Stomach (tissue), 9 donors: ENCODE data around the gene USP21. TPM values are rescaled to one million over a fixed set of nuclear protein-coding genes. Genes with fewer than 3 reads are reported as not detected.

Experiments
- DNase-seq, 2 donors: peaks; one replicate each; pipeline versions ENCODE4 v3.0.0 to v3.0.0-alpha.2; 2013 to 2019
- H3K27ac ChIP-seq, 5 donors: fragments of 200-600 bp in 4 of 5; sonication (generic) in 4 of 5; one replicate each; pipeline ENCODE4 v1.5.1; 2013 to 2019; ENCODE audit warnings: mild to moderate bottlenecking in 1 of 5, moderate library complexity in 1 of 5
- H3K27me3 ChIP-seq, 3 donors: fragments of 200-600 bp; sonication (generic); one replicate each; pipeline ENCODE4 v1.5.1; 2017 to 2019; ENCODE audit warnings: mixed run types in 1 of 3
- H3K36me3 ChIP-seq, 4 donors: fragments of 200-600 bp; sonication (generic); 1 replicate in 3 of 4; 2 replicates in 1 of 4; pipeline ENCODE4 v1.5.1; 2016 to 2019
- H3K4me1 ChIP-seq, 4 donors: fragments of 200-600 bp; sonication (generic); one replicate each; pipeline ENCODE4 v1.5.1; 2016 to 2019
- H3K4me3 ChIP-seq, 4 donors: fragments of 200-600 bp; sonication (generic) in 3 of 4; one replicate each; pipeline ENCODE4 v1.5.1; 2016 to 2019; ENCODE audit warnings: mild to moderate bottlenecking in 1 of 4
- H3K9me3 ChIP-seq, 4 donors: fragments of 200-600 bp; sonication (generic); one replicate each; pipeline ENCODE4 v1.5.1; 2016 to 2019
- CTCF ChIP-seq, 7 experiments: fragments of 450-650 bp in 4 of 7; fragments of 200-600 bp in 3 of 7; sonication (generic) in 3 of 7; IDR thresholded peaks; one replicate each; pipeline ENCODE4 v1.5.1; 2016 to 2019; ENCODE audit warnings: antibody characterized with exemption in 7 of 7, control low read depth in 2 of 7, mild to moderate bottlenecking in 1 of 7
- EP300 ChIP-seq: sonication (generic); formaldehyde crosslinking; IDR thresholded peaks from one replicate; pipeline ENCODE4 v1.6.1; 2017; ENCODE audit warnings: antibody characterized with exemption
- POLR2A ChIP-seq, 4 donors: fragments of 450-650 bp; IDR thresholded peaks; one replicate each; pipeline ENCODE4 v1.6.1; 2016; ENCODE audit warnings: antibody characterized with exemption in 4 of 4, control low read depth in 2 of 4, mild to moderate bottlenecking in 1 of 4, moderate library complexity in 1 of 4
- POLR2AphosphoS5 ChIP-seq, 3 donors: sonication (generic); formaldehyde crosslinking; IDR thresholded peaks; one replicate each; pipeline ENCODE4 v1.6.1; 2016; ENCODE audit warnings: antibody characterized with exemption in 3 of 3
- WGBS, 5 donors: extraction: QIAGEN DNeasy Blood & Tissue Kit in 3 of 5; methylation state at CpG; one replicate each; pipeline versions ENCODE4 v1.1.5 to v1.1.7; 2013 to 2018; 5-methylcytosine and 5-hydroxymethylcytosine counted together
- intact Hi-C: fragments of 100-400 bp; cut with DNase I; formaldehyde crosslinking; loops from one replicate; pipeline ENCODE4 v1.15.1; 2023; ENCODE audit warnings: low total_unique reads
- polyA plus RNA-seq, 3 donors: library from polyadenylated mRNA; stranded (reverse); fragments of 200-250 nt; gene quantifications; one replicate each; pipeline ENCODE4 v1.2.3, GENCODE V29; 2013
- total RNA-seq, 5 donors: library from RNA; depleted of rRNA; stranded (reverse); fragments of >200 nt; gene quantifications; one replicate each; pipeline versions ENCODE4 v1.1.0 to v1.2.3, GENCODE V29; 2014 to 2016
- donor health status: healthy with polysubstance abuse.
- donor health status: Bipolar disorder and iron deficiency.
- donor health status: healthy.

The USP21 gene
- total and polyA plus RNA-seq, 8 donors: 13.6 to 35.3 (median 19.9) TPM

GRCh38 chr1:161166669-161167548 lies 7.6 kb downstream of the USP21 start:
- H3K9me3 ChIP-seq: no peaks in the 10 kb centered on the region
- peak overlapping the region; percentile 62 to 96 (median 85) for H3K4me3 ChIP-seq
- no peaks in the 10 kb centered on the region for H3K27me3 ChIP-seq
- H3K4me1 ChIP-seq: peaks cover 13 to 52% (median 42%) of the 10 kb centered on the region in 4 donors
- WGBS, 5 donors: 4 to 9% (median 4%) methylated on average over 27 to 33 of the region's 33 CpGs
- no peak for TF ChIP-seq EP300
- no peak for TF ChIP-seq POLR2AphosphoS5 (IDR thresholded peaks at IDR 0.05)
- TF ChIP-seq CTCF (IDR thresholded peaks at IDR 0.05): no peak
- TF ChIP-seq POLR2A (IDR thresholded peaks at IDR 0.05): no peak
- peak overlapping the region; percentile 70 to 91 (median 87) for H3K27ac ChIP-seq
- intact Hi-C loops: no loop called here
- DNase-seq: peak in 1 of 2 donors; percentile 58
- peaks cover 24 to 76% (median 64%) of the 10 kb centered on the region in 4 donors for H3K36me3 ChIP-seq

- Histone ChIP-seq H3K27ac (no peak overlapping the region), H3K27me3 (no peaks in the 10 kb centered on the region), H3K36me3 (peaks cover 29 to 76% (median 64%) of the 10 kb centered on the region in 4 donors), H3K4me1 (peaks cover 18 to 62% (median 47%) of the 10 kb centered on the region in 4 donors), H3K9me3 (no peaks in the 10 kb centered on the region), H3K4me3 (no peak overlapping the region)
- WGBS, 5 donors: 87 to 95% (median 93%) methylated on average over 9 of the region's 9 CpGs
- intact Hi-C loops: no loop called here
- TF ChIP-seq POLR2A (IDR thresholded peaks at IDR 0.05) (no peak), EP300 (no peak), POLR2AphosphoS5 (IDR thresholded peaks at IDR 0.05) (no peak), CTCF (IDR thresholded peaks at IDR 0.05) (no peak)
- DNase-seq: no peak
These were observed 9.6 kb downstream of the USP21 start for GRCh38 chr1:161168906-161169305.

GRCh38 chr1:161171191-161171590 lies 11.9 kb downstream of the USP21 start:
- DNase-seq: no peak
- WGBS, 5 donors: 52 to 67% (median 57%) methylated on average over 5 of the region's 5 CpGs
- intact Hi-C loops: no loop called here

More at GRCh38 chr1:161171191-161171590, 11.9 kb downstream of the USP21 start:
- H3K4me1 ChIP-seq: peaks cover 18 to 60% (median 47%) of the 10 kb centered on the region in 4 donors
- TF ChIP-seq EP300 (no peak), POLR2A (IDR thresholded peaks at IDR 0.05) (no peak), CTCF (IDR thresholded peaks at IDR 0.05) (no peak), POLR2AphosphoS5 (IDR thresholded peaks at IDR 0.05) (no peak)
- no peaks in the 10 kb centered on the region for H3K9me3 ChIP-seq
- peak overlapping the region in 4 of 5 donors; percentile 42 to 71 (median 62) for H3K27ac ChIP-seq
- no peaks in the 10 kb centered on the region for H3K27me3 ChIP-seq
- H3K36me3 ChIP-seq: peaks cover 40 to 84% (median 75%) of the 10 kb centered on the region in 4 donors
- no peak overlapping the region for H3K4me3 ChIP-seq
